Stimulated activated naive CD8-positive, alpha-beta T cell treated with anti-CD3 and anti-CD28 coated beads, Interleukin-15, Interleukin-2, amounts not matched to agents 100 ng/mL and 50 ng/mL, for 24 hours (primary cell): Measurements from ENCODE around the gene TTLL10.

Experiments used
- H3K27ac Mint-ChIP-seq: one replicate; pipeline ENCODE4 v1.8.0; 2021; ENCODE audit warnings: mild to moderate bottlenecking, mixed read lengths
- H3K27me3 Mint-ChIP-seq: one replicate; pipeline ENCODE4 v1.8.0; 2021; ENCODE audit warnings: mixed read lengths
- H3K36me3 Mint-ChIP-seq: one replicate; pipeline ENCODE4 v1.8.0; 2021; ENCODE audit warnings: low read depth, mixed read lengths
- H3K4me1 Mint-ChIP-seq: one replicate; pipeline ENCODE4 v1.8.0; 2021; ENCODE audit warnings: low read depth, mixed read lengths
- H3K4me3 Mint-ChIP-seq: one replicate; pipeline ENCODE4 v1.8.0; 2021; ENCODE audit warnings: mild to moderate bottlenecking, mixed read lengths
- H3K9me3 Mint-ChIP-seq: one replicate; pipeline ENCODE4 v1.8.0; 2021; ENCODE audit warnings: mixed read lengths

TTLL10 gene

GRCh38 chr1:1173793-1174415 is at the start of gene TTLL10:
Gene TTLL10 (plus strand): TSS chr1:1173880. CDS start chr1:1179216, 5,336 bp downstream.
- Mint-ChIP-seq H3K9me3 (no peaks in the 10 kb centered on the region), H3K4me1 (peaks cover 28% of the 10 kb centered on the region), H3K36me3 (no peaks in the 10 kb centered on the region), H3K27me3 (peaks cover 8% of the 10 kb centered on the region), H3K27ac (no peak within 1 kb of the TSS), H3K4me3 (no peak within 1 kb of the TSS)

- Mint-ChIP-seq H3K4me3 (no peak overlapping the region), H3K4me1 (peaks cover 11% of the 10 kb centered on the region), H3K9me3 (no peaks in the 10 kb centered on the region), H3K27ac (no peak overlapping the region), H3K27me3 (peaks cover under 1% of the 10 kb centered on the region), H3K36me3 (no peaks in the 10 kb centered on the region)
Observed at GRCh38 chr1:1124508-1124785, 49.2 kb upstream of the TTLL10 start.

- no peaks in the 10 kb centered on the region for H3K9me3 Mint-ChIP-seq
- H3K36me3 Mint-ChIP-seq = no peaks in the 10 kb centered on the region
- H3K4me3 Mint-ChIP-seq = no peak overlapping the region
- H3K4me1 Mint-ChIP-seq = peaks cover 11% of the 10 kb centered on the region
- H3K27ac Mint-ChIP-seq = no peak overlapping the region
- H3K27me3 Mint-ChIP-seq = no peaks in the 10 kb centered on the region
Observed at GRCh38 chr1:1124786-1125642, 48.7 kb upstream of the TTLL10 start.

- Mint-ChIP-seq H3K27ac (no peak overlapping the region), H3K4me3 (no peak overlapping the region), H3K9me3 (no peaks in the 10 kb centered on the region), H3K4me1 (peaks cover 11% of the 10 kb centered on the region), H3K27me3 (no peaks in the 10 kb centered on the region), H3K36me3 (no peaks in the 10 kb centered on the region)
Observed at GRCh38 chr1:1125945-1126344, 47.7 kb upstream of the TTLL10 start.

- H3K4me3 Mint-ChIP-seq = no peak overlapping the region
- H3K9me3 Mint-ChIP-seq = no peaks in the 10 kb centered on the region
- H3K27me3 Mint-ChIP-seq = no peaks in the 10 kb centered on the region
- no peaks in the 10 kb centered on the region for H3K36me3 Mint-ChIP-seq
- H3K27ac Mint-ChIP-seq = no peak overlapping the region
- peaks cover 8% of the 10 kb centered on the region for H3K4me1 Mint-ChIP-seq
Observed at GRCh38 chr1:1127551-1128451, 45.9 kb upstream of the TTLL10 start.

GRCh38 chr1:1128454-1129139 is 45.1 kb upstream of the TTLL10 start:
- H3K27ac Mint-ChIP-seq = no peak overlapping the region
- no peaks in the 10 kb centered on the region for H3K9me3 Mint-ChIP-seq
- no peaks in the 10 kb centered on the region for H3K36me3 Mint-ChIP-seq
- H3K4me3 Mint-ChIP-seq = no peak overlapping the region
- H3K27me3 Mint-ChIP-seq = no peaks in the 10 kb centered on the region
- H3K4me1 Mint-ChIP-seq = peaks cover 3% of the 10 kb centered on the region

GRCh38 chr1:1129381-1129821 is 44.3 kb upstream of the TTLL10 start:
- Mint-ChIP-seq H3K27ac (no peak overlapping the region), H3K36me3 (no peaks in the 10 kb centered on the region), H3K27me3 (no peaks in the 10 kb centered on the region), H3K4me3 (no peak overlapping the region), H3K4me1 (no peaks in the 10 kb centered on the region), H3K9me3 (no peaks in the 10 kb centered on the region)

- Mint-ChIP-seq H3K4me1 (peaks cover 2% of the 10 kb centered on the region), H3K27me3 (no peaks in the 10 kb centered on the region), H3K4me3 (no peak overlapping the region), H3K9me3 (no peaks in the 10 kb centered on the region), H3K27ac (no peak overlapping the region), H3K36me3 (no peaks in the 10 kb centered on the region)
Observed at GRCh38 chr1:1130206-1131120, 43.2 kb upstream of the TTLL10 start.

- no peaks in the 10 kb centered on the region for H3K27me3 Mint-ChIP-seq
- no peak overlapping the region for H3K4me3 Mint-ChIP-seq
- peaks cover 6% of the 10 kb centered on the region for H3K4me1 Mint-ChIP-seq
- no peaks in the 10 kb centered on the region for H3K36me3 Mint-ChIP-seq
- H3K27ac Mint-ChIP-seq = no peak overlapping the region
- H3K9me3 Mint-ChIP-seq = no peaks in the 10 kb centered on the region
Observed at GRCh38 chr1:1132042-1132950, 41.4 kb upstream of the TTLL10 start.

- H3K27me3 Mint-ChIP-seq = no peaks in the 10 kb centered on the region
- H3K9me3 Mint-ChIP-seq = no peaks in the 10 kb centered on the region
- H3K36me3 Mint-ChIP-seq = no peaks in the 10 kb centered on the region
- H3K4me3 Mint-ChIP-seq = no peak overlapping the region
- H3K27ac Mint-ChIP-seq = no peak overlapping the region
- peaks cover 14% of the 10 kb centered on the region for H3K4me1 Mint-ChIP-seq
Observed at GRCh38 chr1:1132956-1133750, 40.5 kb upstream of the TTLL10 start.

- no peak overlapping the region for H3K27ac Mint-ChIP-seq
Observed at GRCh38 chr1:1134300-1134970, 39.2 kb upstream of the TTLL10 start.

More at GRCh38 chr1:1134300-1134970, 39.2 kb upstream of the TTLL10 start:
- Mint-ChIP-seq H3K36me3 (no peaks in the 10 kb centered on the region), H3K9me3 (no peaks in the 10 kb centered on the region), H3K4me3 (no peak overlapping the region), H3K27me3 (no peaks in the 10 kb centered on the region), H3K4me1 (peaks cover 20% of the 10 kb centered on the region)
